Glutamatergic neuron (in vitro differentiated cells): ENCODE measurements around the gene ARHGAP31. TPM values are rescaled to one million over a fixed set of nuclear protein-coding genes. Genes with fewer than 3 reads are reported as not detected.

ENCODE experiments used
- DNase-seq: peaks from one replicate; pipeline ENCODE4 v3.0.0; 2022
- H3K27ac Mint-ChIP-seq: one replicate; pipeline ENCODE4 v1.8.0; 2020; ENCODE audit warnings: mild to moderate bottlenecking, mixed read lengths, inconsistent platforms; ENCODE audit not compliant: unreplicated experiment
- H3K27me3 Mint-ChIP-seq: one replicate; pipeline ENCODE4 v1.8.0; 2020; ENCODE audit warnings: mild to moderate bottlenecking, moderate library complexity, mixed read lengths, inconsistent platforms; ENCODE audit not compliant: unreplicated experiment
- H3K36me3 Mint-ChIP-seq: one replicate; pipeline ENCODE4 v1.8.0; 2020; ENCODE audit warnings: mild to moderate bottlenecking, mixed read lengths, inconsistent platforms; ENCODE audit not compliant: unreplicated experiment
- H3K4me1 Mint-ChIP-seq: one replicate; pipeline ENCODE4 v1.8.0; 2020; ENCODE audit warnings: mild to moderate bottlenecking, low read depth, mixed read lengths, inconsistent platforms; ENCODE audit not compliant: unreplicated experiment
- H3K4me3 Mint-ChIP-seq: one replicate; pipeline ENCODE4 v1.8.0; 2020; ENCODE audit warnings: mild to moderate bottlenecking, mixed read lengths, inconsistent platforms; ENCODE audit not compliant: unreplicated experiment
- H3K9me3 Mint-ChIP-seq: one replicate; pipeline ENCODE4 v1.8.0; 2020; ENCODE audit warnings: mild to moderate bottlenecking, moderate library complexity, mixed read lengths, inconsistent platforms; ENCODE audit not compliant: unreplicated experiment
- CTCF ChIP-seq: fragments of 200-600 bp; sonication (generic); IDR thresholded peaks from one replicate; pipeline ENCODE4 v1.5.0; 2021; ENCODE audit not compliant: partially characterized antibody, unreplicated experiment
- total RNA-seq: library from RNA; stranded (reverse); fragmentation: NEBNext Ultra II Directional; extraction: Animal tissue kit (Norgen Biotek cat#: 25700); gene quantifications from one replicate; pipeline ENCODE4 v1.2.1, GENCODE V29; 2021; ENCODE audit not compliant: unreplicated experiment

The ARHGAP31 gene
- total RNA-seq, 1 donor from 2014 or later: 0.20 TPM

GRCh38 chr3:119311081-119311925 is 17.1 kb downstream of the ARHGAP31 start:
- no peak for DNase-seq
- Mint-ChIP-seq H3K9me3 (peaks cover 8% of the 10 kb centered on the region), H3K4me1 (peaks cover 25% of the 10 kb centered on the region), H3K4me3 (no peak overlapping the region), H3K27ac (peak overlapping the region; percentile 48), H3K27me3 (no peaks in the 10 kb centered on the region), H3K36me3 (no peaks in the 10 kb centered on the region)
- no peak for TF ChIP-seq CTCF

- H3K36me3 Mint-ChIP-seq: no peaks in the 10 kb centered on the region
- peaks cover 6% of the 10 kb centered on the region for H3K9me3 Mint-ChIP-seq
- no peak for TF ChIP-seq CTCF
- DNase-seq: no peak
- no peak overlapping the region for H3K4me3 Mint-ChIP-seq
- H3K27ac Mint-ChIP-seq: no peak overlapping the region
- peaks cover 1% of the 10 kb centered on the region for H3K27me3 Mint-ChIP-seq
- peaks cover 25% of the 10 kb centered on the region for H3K4me1 Mint-ChIP-seq
Measured at GRCh38 chr3:119313461-119313860, 19.3 kb downstream of the ARHGAP31 start.

- Mint-ChIP-seq H3K4me3 (peak overlapping the region; percentile 23), H3K36me3 (no peaks in the 10 kb centered on the region), H3K9me3 (peaks cover 6% of the 10 kb centered on the region), H3K27me3 (peaks cover 1% of the 10 kb centered on the region), H3K27ac (peak overlapping the region; percentile 85), H3K4me1 (peaks cover 27% of the 10 kb centered on the region)
- TF ChIP-seq CTCF: no peak
- peak; percentile 34 for DNase-seq
Measured at GRCh38 chr3:119314821-119315220, 20.6 kb downstream of the ARHGAP31 start.

GRCh38 chr3:119315600-119316312 is 21.6 kb downstream of the ARHGAP31 start:
- no peak for DNase-seq
- H3K27ac Mint-ChIP-seq: peak overlapping the region; percentile 74
- H3K4me3 Mint-ChIP-seq: peak overlapping the region; percentile 9
- peaks cover 6% of the 10 kb centered on the region for H3K9me3 Mint-ChIP-seq
- H3K4me1 Mint-ChIP-seq: peaks cover 27% of the 10 kb centered on the region
- no peak for TF ChIP-seq CTCF
- H3K27me3 Mint-ChIP-seq: peaks cover 1% of the 10 kb centered on the region
- no peaks in the 10 kb centered on the region for H3K36me3 Mint-ChIP-seq

GRCh38 chr3:119316313-119316670 is 22.1 kb downstream of the ARHGAP31 start:
- no peak overlapping the region for H3K4me3 Mint-ChIP-seq
- peaks cover 1% of the 10 kb centered on the region for H3K27me3 Mint-ChIP-seq
- no peak for DNase-seq
- no peaks in the 10 kb centered on the region for H3K36me3 Mint-ChIP-seq
- peaks cover 6% of the 10 kb centered on the region for H3K9me3 Mint-ChIP-seq
- H3K27ac Mint-ChIP-seq: no peak overlapping the region
- no peak for TF ChIP-seq CTCF
- peaks cover 23% of the 10 kb centered on the region for H3K4me1 Mint-ChIP-seq
